Fibroblast of lung (primary cell): ENCODE data around the gene CDH24. TPM values are rescaled to one million over a fixed set of nuclear protein-coding genes. Genes with fewer than 3 reads are reported as not detected.

Experiments used
- DNase-seq, 2 donors: peaks; one replicate each; pipeline versions ENCODE4 v3.0.0 to v3.0.0-alpha.2; 2010; ENCODE audit warnings: low read depth in 2 of 2
- H2AFZ ChIP-seq: 2 replicates; pipeline ENCODE4 v1.5.1; 2012; ENCODE audit warnings: low read length, control low read depth, inconsistent platforms
- H3K27ac ChIP-seq: 2 replicates; pipeline ENCODE4 v1.5.1; 2011; ENCODE audit warnings: low read length, control low read depth; ENCODE audit not compliant: insufficient read depth
- H3K27me3 ChIP-seq: 2 replicates; pipeline ENCODE4 v1.5.1; 2011; ENCODE audit warnings: mild to moderate bottlenecking, low read length; ENCODE audit not compliant: control insufficient read depth, insufficient read depth
- H3K36me3 ChIP-seq: 2 replicates; pipeline ENCODE4 v1.5.1; 2011; ENCODE audit warnings: low read length; ENCODE audit not compliant: control insufficient read depth, insufficient read depth
- H3K4me1 ChIP-seq: 2 replicates; pipeline ENCODE4 v1.5.1; 2011; ENCODE audit warnings: low read length; ENCODE audit not compliant: control insufficient read depth, insufficient read depth; ENCODE audit errors: extremely low read depth
- H3K4me2 ChIP-seq: 2 replicates; pipeline ENCODE4 v1.5.1; 2011; ENCODE audit warnings: low read length, control low read depth; ENCODE audit not compliant: insufficient read depth; ENCODE audit errors: extremely low read depth
- H3K4me3 ChIP-seq, 4 experiments: fragments of 200-600 bp in 1 of 4; sonication (generic) in 1 of 4; replicated peaks in 1 of 4; 2 replicates each; pipeline ENCODE4 v1.5.1; 2011 to 2016; ENCODE audit warnings: low read length in 4 of 4, low read depth in 3 of 4, mild to moderate bottlenecking in 3 of 4, control low read depth in 2 of 4, inconsistent platforms in 1 of 4, mixed read lengths in 1 of 4; ENCODE audit not compliant: insufficient read depth in 1 of 4; ENCODE audit errors: control extremely low read depth in 1 of 4
- H3K79me2 ChIP-seq: 2 replicates; pipeline ENCODE4 v1.5.1; 2012; ENCODE audit warnings: mild to moderate bottlenecking, low read length, inconsistent platforms; ENCODE audit not compliant: control insufficient read depth, insufficient read depth
- H3K9ac ChIP-seq: 2 replicates; pipeline ENCODE4 v1.5.1; 2011; ENCODE audit warnings: mild to moderate bottlenecking, low read length, control low read depth; ENCODE audit not compliant: insufficient read depth
- H3K9me3 ChIP-seq: 2 replicates; pipeline ENCODE4 v1.5.1; 2012; ENCODE audit warnings: low read depth, low read length; ENCODE audit not compliant: control insufficient read depth, insufficient read depth
- H4K20me1 ChIP-seq: 2 replicates; pipeline ENCODE4 v1.5.1; 2011; ENCODE audit warnings: low read length; ENCODE audit not compliant: control insufficient read depth, insufficient read depth; ENCODE audit errors: extremely low read depth
- EZH2 ChIP-seq: IDR thresholded peaks from 2 replicates; pipeline ENCODE4 v1.5.1; 2012; ENCODE audit warnings: low read length, control low read depth, mild to moderate bottlenecking; ENCODE audit errors: missing control alignments
- polyA plus RNA-seq, 2 donors: library from polyadenylated mRNA; depleted of rRNA in 1 of 2; stranded (reverse) in 1 of 2; unstranded in 1 of 2; fragments of >200 nt; gene quantifications; 2 replicates each; pipeline ENCODE4 v1.2.1, GENCODE V29; 2011 to 2012; ENCODE audit warnings: missing spikeins in 1 of 2
- total RNA-seq: library from RNA; depleted of rRNA; stranded (reverse); fragments of >200 nt; gene quantifications from 2 replicates; pipeline ENCODE4 v1.2.1, GENCODE V29; 2014
- TF ChIP-seq, protein P1 (sequence below), 2 donors: IDR thresholded peaks in 1 of 2; conservative IDR thresholded peaks in 1 of 2; 1 replicate in 1 of 2; 2 replicates in 1 of 2; pipeline ENCODE4 v1.5.1; 2011 to 2012; ENCODE audit warnings: low read length in 2 of 2, control low read depth in 1 of 2, inconsistent platforms in 1 of 2, low read depth in 1 of 2, mild to moderate bottlenecking in 1 of 2

Gene CDH24
- total and polyA plus RNA-seq, 2 donors (not counting 1 experiment from before 2014, with no cell fraction given): 5.0 to 5.6 TPM

- no peaks in the 10 kb centered on the region for H3K9me3 ChIP-seq
- DNase-seq: no peak
- H3K27ac ChIP-seq: no peak overlapping the region
- peak overlapping the region; percentile 15 for H2AFZ ChIP-seq
- no peaks in the 10 kb centered on the region for H3K79me2 ChIP-seq
- H4K20me1 ChIP-seq: no peaks in the 10 kb centered on the region
- H3K4me2 ChIP-seq: no peak overlapping the region
- H3K4me3 ChIP-seq: no peak overlapping the region
- no peaks in the 10 kb centered on the region for H3K36me3 ChIP-seq
- H3K27me3 ChIP-seq: no peaks in the 10 kb centered on the region
- H3K4me1 ChIP-seq: peaks cover 2% of the 10 kb centered on the region
- TF ChIP-seq EZH2: no peak
- TF ChIP-seq, protein P1, sequence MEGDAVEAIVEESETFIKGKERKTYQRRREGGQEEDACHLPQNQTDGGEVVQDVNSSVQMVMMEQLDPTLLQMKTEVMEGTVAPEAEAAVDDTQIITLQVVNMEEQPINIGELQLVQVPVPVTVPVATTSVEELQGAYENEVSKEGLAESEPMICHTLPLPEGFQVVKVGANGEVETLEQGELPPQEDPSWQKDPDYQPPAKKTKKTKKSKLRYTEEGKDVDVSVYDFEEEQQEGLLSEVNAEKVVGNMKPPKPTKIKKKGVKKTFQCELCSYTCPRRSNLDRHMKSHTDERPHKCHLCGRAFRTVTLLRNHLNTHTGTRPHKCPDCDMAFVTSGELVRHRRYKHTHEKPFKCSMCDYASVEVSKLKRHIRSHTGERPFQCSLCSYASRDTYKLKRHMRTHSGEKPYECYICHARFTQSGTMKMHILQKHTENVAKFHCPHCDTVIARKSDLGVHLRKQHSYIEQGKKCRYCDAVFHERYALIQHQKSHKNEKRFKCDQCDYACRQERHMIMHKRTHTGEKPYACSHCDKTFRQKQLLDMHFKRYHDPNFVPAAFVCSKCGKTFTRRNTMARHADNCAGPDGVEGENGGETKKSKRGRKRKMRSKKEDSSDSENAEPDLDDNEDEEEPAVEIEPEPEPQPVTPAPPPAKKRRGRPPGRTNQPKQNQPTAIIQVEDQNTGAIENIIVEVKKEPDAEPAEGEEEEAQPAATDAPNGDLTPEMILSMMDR (conservative IDR thresholded peaks at IDR 0.05 in 1 of 2, IDR thresholded peaks at IDR 0.05 in 1 of 2; ENCODE audit: low read depth in 1 of 2, low read length in 2 of 2): no peak
- H3K9ac ChIP-seq: no peak overlapping the region
Observed at GRCh38 chr14:23013054-23013748, 44.1 kb downstream of the CDH24 start.

DNA sequence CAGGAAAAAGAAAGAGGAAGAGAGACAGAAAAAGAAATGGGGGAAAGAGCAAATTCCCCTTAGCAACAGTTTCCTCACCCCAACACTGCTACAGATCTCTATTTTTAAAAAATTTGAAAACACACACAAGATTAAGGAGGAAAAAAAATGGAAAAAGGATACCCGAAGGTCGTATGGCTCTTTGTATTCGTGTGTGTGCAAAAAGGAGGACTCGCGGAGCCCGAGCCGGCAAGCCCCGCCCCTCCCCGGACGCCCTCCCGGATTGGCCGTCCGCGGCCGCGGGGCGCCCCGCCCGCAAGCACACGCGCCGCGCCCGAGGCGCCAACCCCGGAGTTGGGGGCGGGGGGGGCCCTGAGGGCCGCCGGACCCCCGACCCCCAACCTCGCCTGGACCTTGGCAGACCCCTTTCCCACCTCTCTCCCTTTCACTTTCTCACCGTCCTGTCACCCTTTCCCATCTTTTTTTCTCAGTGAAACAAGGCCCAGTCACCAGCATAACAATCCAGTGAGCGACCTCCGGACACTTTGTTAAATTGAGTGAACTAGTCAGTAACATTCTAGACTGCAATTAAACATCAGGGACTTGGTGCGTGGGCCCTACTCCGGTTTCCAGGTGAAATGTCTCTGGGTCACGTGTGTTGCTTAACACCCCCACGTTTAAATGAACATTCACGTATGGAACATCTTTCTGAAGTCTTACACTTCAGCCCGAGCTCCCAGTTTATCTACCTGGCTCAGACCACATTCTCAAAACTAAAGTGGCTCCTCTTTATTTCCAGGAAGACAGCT is 47.2 kb downstream of the CDH24 start, which contains the start of gene C14orf93:
Gene C14orf93, minus strand, starts transcription at position 205 of the 788 bp plus-strand sequence. CDS start 11,120 bp downstream, outside the sequence.
- Histone ChIP-seq H3K4me1 (peaks cover 6% of the 10 kb centered on the region), H2AFZ (peak within 1 kb of the TSS; percentile 69), H3K27ac (peak within 1 kb of the TSS; percentile 46), H4K20me1 (no peaks in the 10 kb centered on the region), H3K27me3 (no peaks in the 10 kb centered on the region), H3K79me2 (no peaks in the 10 kb centered on the region), H3K4me2 (peak within 1 kb of the TSS; percentile 74), H3K4me3 (peak within 1 kb of the TSS; percentile 50 to 73 (median 52)), H3K9ac (peak within 1 kb of the TSS; percentile 45), H3K36me3 (no peaks in the 10 kb centered on the region), H3K9me3 (no peaks in the 10 kb centered on the region)
- DNase-seq: peak; percentile 51 to 58
- TF ChIP-seq, protein P1 (conservative IDR thresholded peaks at IDR 0.05 in 1 of 2, IDR thresholded peaks at IDR 0.05 in 1 of 2; ENCODE audit: low read depth in 1 of 2, low read length in 2 of 2): no peak
- no peak for TF ChIP-seq EZH2

DNA sequence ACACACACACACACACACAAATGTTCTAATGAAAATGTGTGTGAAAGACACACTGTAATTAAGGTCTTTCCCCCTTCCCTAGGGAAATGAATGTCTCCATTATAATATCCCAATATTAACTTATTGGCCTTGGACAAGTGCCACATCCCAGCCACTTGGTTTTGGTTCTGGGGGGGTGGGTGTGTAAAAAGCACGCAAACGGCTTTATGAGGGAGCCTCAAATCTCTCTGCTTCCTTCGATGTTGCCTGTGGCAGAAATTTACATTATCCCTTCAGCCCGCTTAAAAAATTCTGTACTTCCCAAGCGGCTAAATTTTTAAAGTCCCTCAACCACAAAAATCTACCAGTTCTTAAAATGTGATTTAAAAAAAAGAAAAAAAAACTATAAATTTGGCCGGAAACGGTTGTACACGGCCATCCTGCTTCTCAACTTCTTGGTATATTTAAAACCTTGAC is 47.8 kb downstream of the CDH24 start:
- H4K20me1 ChIP-seq: no peaks in the 10 kb centered on the region
- no peak for DNase-seq
- H3K27me3 ChIP-seq: no peaks in the 10 kb centered on the region
- H3K4me1 ChIP-seq: peaks cover 6% of the 10 kb centered on the region
- peak overlapping the region; percentile 50 to 73 (median 52) for H3K4me3 ChIP-seq
- H3K9ac ChIP-seq: peak overlapping the region; percentile 45
- peak overlapping the region; percentile 34 for H3K27ac ChIP-seq
- H3K9me3 ChIP-seq: no peaks in the 10 kb centered on the region
- peak overlapping the region; percentile 69 for H2AFZ ChIP-seq
- peak overlapping the region; percentile 74 for H3K4me2 ChIP-seq
- no peaks in the 10 kb centered on the region for H3K79me2 ChIP-seq
- TF ChIP-seq, protein P1 (conservative IDR thresholded peaks at IDR 0.05 in 1 of 2, IDR thresholded peaks at IDR 0.05 in 1 of 2; ENCODE audit: low read depth in 1 of 2, low read length in 2 of 2): no peak
- TF ChIP-seq EZH2: no peak
- H3K36me3 ChIP-seq: no peaks in the 10 kb centered on the region
